ENCODE data around the gene MET. TPM values are rescaled to one million over a fixed set of nuclear protein-coding genes. Genes with fewer than 3 reads are reported as not detected.

MET gene
- total RNA-seq, 1 experiment from 2014 or later = 5.0 TPM

GRCh38 chr7:116696707-116697106, 24.7 kb downstream of the MET start:
- H3K27ac ChIP-seq (ENCODE audit: insufficient read length, low read depth, low read length) = no peak overlapping the region
- WGBS (ENCODE audit: extremely low coverage, insufficient read length, low lambda C conversion rate) = no CpG with 5 or more reads among the region's 5 CpGs
- H4K5ac ChIP-seq (ENCODE audit: insufficient read length, low read depth, low read length) = no peak overlapping the region
- Mint-ChIP-seq H3K4me3 (no peak overlapping the region), H3K27me3 (ENCODE audit: low read depth) (no peaks in the 10 kb centered on the region), H3K27ac (no peak overlapping the region), H3K9me3 (no peaks in the 10 kb centered on the region), H3K4me1 (peaks cover 11% of the 10 kb centered on the region in 2 experiments), H3K36me3 (ENCODE audit: insufficient read depth in 1 of 3, low read depth in 3 of 3) (no peaks in the 10 kb centered on the region)
- no peak overlapping the region for H4K8ac ChIP-seq (replicated peaks; ENCODE audit: insufficient read length, low read depth, low read length)
- no peak overlapping the region for H2BK20ac ChIP-seq (ENCODE audit: low read depth, low read length, poor library complexity, severe bottlenecking)
- H3K27me3 ChIP-seq (ENCODE audit: insufficient read depth, low read length) = no peaks in the 10 kb centered on the region
- no peak overlapping the region for H2BK5ac ChIP-seq (ENCODE audit: insufficient read length, low read length)
- H3K23me2 ChIP-seq (ENCODE audit: insufficient read length, low read depth, low read length, poor library complexity, severe bottlenecking) = no peaks in the 10 kb centered on the region
- H2AK5ac ChIP-seq (ENCODE audit: insufficient read length, low read length) = no peak overlapping the region
- H4K91ac ChIP-seq (ENCODE audit: insufficient read length, low read depth, low read length) = no peak overlapping the region
- H3K9ac ChIP-seq (ENCODE audit: extremely low read depth, insufficient read length, low read length) = no peak overlapping the region
- H3T11ph ChIP-seq (ENCODE audit: low read length) = no peak overlapping the region
- no peak for TF ChIP-seq CTCF (conservative IDR thresholded peaks at IDR 0.05)
- H3K79me1 ChIP-seq (ENCODE audit: insufficient read depth, low read depth, low read length, poor library complexity, severe bottlenecking) = no peaks in the 10 kb centered on the region
- no peak overlapping the region for H2BK120ac ChIP-seq (ENCODE audit: low read depth, low read length, poor library complexity, severe bottlenecking)
- H3K18ac ChIP-seq (ENCODE audit: insufficient read length, low read depth, low read length) = no peak overlapping the region
- H3K79me2 ChIP-seq (ENCODE audit: insufficient read depth, low read length) = no peaks in the 10 kb centered on the region
- no peak overlapping the region for H3K56ac ChIP-seq (ENCODE audit: insufficient read length, low read depth, low read length)
- no peak overlapping the region for H3K23ac ChIP-seq (ENCODE audit: insufficient read length, low read depth, low read length)
- H3K4ac ChIP-seq (ENCODE audit: low read depth, low read length) = no peak overlapping the region
- no peak overlapping the region for H2BK15ac ChIP-seq (ENCODE audit: low read depth, low read length)
- no peaks in the 10 kb centered on the region for H4K20me1 ChIP-seq (ENCODE audit: control insufficient read depth, insufficient read depth, insufficient read length)
- H2AFZ ChIP-seq (ENCODE audit: low read length) = no peak overlapping the region
- no peak overlapping the region for H3K4me2 ChIP-seq (ENCODE audit: insufficient read depth, insufficient read length, low read length)
- H2BK12ac ChIP-seq (ENCODE audit: insufficient read length, low read depth, low read length) = no peak overlapping the region
- DNase-seq = no peak
- no peaks in the 10 kb centered on the region for H3K4me1 ChIP-seq (ENCODE audit: insufficient read depth, low read length)
- no peak overlapping the region for H3K14ac ChIP-seq (ENCODE audit: insufficient read depth, low read length)
- H3K9me3 ChIP-seq (ENCODE audit: control insufficient read depth, low read depth, low read length) = no peaks in the 10 kb centered on the region

Data from H9 (cell line).